WTC11 (cell line): ENCODE results near the gene SPTLC3. TPM values are rescaled to one million over a fixed set of nuclear protein-coding genes. Genes with fewer than 3 reads are reported as not detected.

Experiments
- ATAC-seq: fragments of 200-7000 bp; cut with Tn5 transposase; 2 replicates; pipeline ENCODE4 v1.10.0; 2021; ENCODE audit warnings: mild to moderate bottlenecking, moderate library complexity
- CTCF ChIA-PET: fragments of 300-600 bp; sonication (Branson Sonifier 250); formaldehyde crosslinking; loops from one replicate; lab custom pipeline; 2021; ENCODE audit warnings: antibody characterized with exemption; lab: Charles Lee
- POLR2A ChIA-PET: fragments of 350-600 bp; sonication (Branson Sonifier 250); formaldehyde crosslinking; loops from one replicate; lab custom pipeline; 2021; ENCODE audit warnings: antibody characterized with exemption; lab: Charles Lee
- DNase-seq: peaks from one replicate; pipeline ENCODE4 v3.0.0; 2021; ENCODE audit warnings: low spot score
- H3K27ac Mint-ChIP-seq: 2 replicates; pipeline ENCODE4 v1.8.0; 2021; ENCODE audit warnings: mixed read lengths
- H3K27me3 Mint-ChIP-seq: 2 replicates; pipeline ENCODE4 v1.8.0; 2021; ENCODE audit warnings: low read depth, mild to moderate bottlenecking, moderate library complexity, mixed read lengths
- H3K36me3 Mint-ChIP-seq: 2 replicates; pipeline ENCODE4 v1.8.0; 2021; ENCODE audit warnings: mixed read lengths
- H3K4me1 Mint-ChIP-seq: 2 replicates; pipeline ENCODE4 v1.8.0; 2022; ENCODE audit warnings: mixed read lengths
- H3K4me3 Mint-ChIP-seq: 2 replicates; pipeline ENCODE4 v1.8.0; 2021; ENCODE audit warnings: mild to moderate bottlenecking, moderate library complexity, mixed read lengths
- H3K9me3 Mint-ChIP-seq: 2 replicates; pipeline ENCODE4 v1.8.0; 2021; ENCODE audit warnings: mixed read lengths
- AFF4 ChIP-seq: sonication (generic); formaldehyde crosslinking; IDR thresholded peaks from 2 replicates; pipeline ENCODE4 v1.8.1; 2023; ENCODE audit warnings: mild to moderate bottlenecking, missing genetic modification reagents, borderline replicate concordance
- ATF1 ChIP-seq: sonication (generic); formaldehyde crosslinking; IDR thresholded peaks from 2 replicates; pipeline ENCODE4 v1.8.1; 2023; ENCODE audit warnings: mild to moderate bottlenecking, moderate library complexity, missing genetic modification reagents
- ATF6 ChIP-seq: sonication (generic); formaldehyde crosslinking; IDR thresholded peaks from 2 replicates; pipeline ENCODE4 v1.8.1; 2023; ENCODE audit warnings: mild to moderate bottlenecking, missing genetic modification reagents
- ELF4 ChIP-seq: sonication (generic); formaldehyde crosslinking; IDR thresholded peaks from 2 replicates; pipeline ENCODE4 v1.8.1; 2022; ENCODE audit warnings: low read depth, mild to moderate bottlenecking, moderate library complexity, missing genetic modification reagents
- GRHL2 ChIP-seq: fragments of 250-450 bp; sonication (Bioruptor Pico); IDR thresholded peaks from 2 replicates; pipeline ENCODE4 v1.8.0; 2022; ENCODE audit warnings: mild to moderate bottlenecking, moderate library complexity; ENCODE audit not compliant: insufficient replicate concordance, severe bottlenecking
- JAZF1 ChIP-seq: fragments of 250-450 bp; sonication (Bioruptor Pico); IDR thresholded peaks from 2 replicates; pipeline ENCODE4 v1.9.0; 2021; ENCODE audit warnings: moderate library complexity, mild to moderate bottlenecking, inconsistent platforms
- JUN ChIP-seq: sonication (generic); formaldehyde crosslinking; IDR thresholded peaks from 2 replicates; pipeline ENCODE4 v1.8.0; 2023; ENCODE audit warnings: mild to moderate bottlenecking, missing genetic modification reagents
- KAT7 ChIP-seq: sonication (generic); formaldehyde crosslinking; IDR thresholded peaks from 2 replicates; pipeline ENCODE4 v1.8.1; 2023; ENCODE audit warnings: missing genetic modification reagents, mild to moderate bottlenecking, borderline replicate concordance
- PRDM15 ChIP-seq: sonication (generic); formaldehyde crosslinking; IDR thresholded peaks from 2 replicates; pipeline ENCODE4 v1.8.0; 2022; ENCODE audit warnings: missing genetic modification reagents
- PREB ChIP-seq: sonication (generic); formaldehyde crosslinking; IDR thresholded peaks from 2 replicates; pipeline ENCODE4 v1.8.1; 2022; ENCODE audit warnings: mild to moderate bottlenecking, missing genetic modification reagents, moderate library complexity, borderline replicate concordance
- SOX15 ChIP-seq: fragments of 250-450 bp; sonication (Bioruptor Pico); IDR thresholded peaks from 2 replicates; pipeline ENCODE4 v1.9.0; 2021; ENCODE audit warnings: mild to moderate bottlenecking
- TEAD4 ChIP-seq: sonication (generic); formaldehyde crosslinking; IDR thresholded peaks from 2 replicates; pipeline ENCODE4 v1.8.0; 2022; ENCODE audit warnings: mild to moderate bottlenecking, missing genetic modification reagents
- TP53 ChIP-seq: sonication (generic); formaldehyde crosslinking; IDR thresholded peaks from 2 replicates; pipeline ENCODE4 v1.8.1; 2023; ENCODE audit warnings: mild to moderate bottlenecking, missing genetic modification reagents
- ZNF281 ChIP-seq: sonication (generic); formaldehyde crosslinking; IDR thresholded peaks from 2 replicates; pipeline ENCODE4 v1.8.0; 2023; ENCODE audit warnings: mild to moderate bottlenecking, missing genetic modification reagents
- ZNF317 ChIP-seq: sonication (generic); formaldehyde crosslinking; IDR thresholded peaks from 2 replicates; pipeline ENCODE4 v1.8.1; 2023; ENCODE audit warnings: low read depth, mild to moderate bottlenecking, moderate library complexity, missing genetic modification reagents, borderline replicate concordance
- ZSCAN18 ChIP-seq: fragments of 250-450 bp; sonication (Bioruptor Pico); IDR thresholded peaks from 2 replicates; pipeline ENCODE4 v2.1.2; 2022; ENCODE audit warnings: mild to moderate bottlenecking, moderate library complexity
- total RNA-seq: library from RNA; stranded (reverse); gene quantifications from 3 replicates; pipeline ENCODE4 v1.2.3, GENCODE V29; 2021

The SPTLC3 gene
- total RNA-seq, 1 experiment from 2014 or later, result 0.13 TPM

- TF ChIP-seq AFF4 (CRISPR knock-in tag) (no peak), KAT7 (CRISPR knock-in tag) (no peak), SOX15 (CRISPR knock-in tag) (no peak), ZNF317 (CRISPR knock-in tag) (no peak)
Observed at GRCh38 chr20:13121840-13122515, 113.2 kb downstream of the SPTLC3 start (continued).

- ChIA-PET CTCF (interaction anchor here (0.9 kb wide), 1 partner anchor 155 kb away, joined by 3 read pairs; no protein-coding TSS in a partner anchor), POLR2A (no interaction called here)
- Mint-ChIP-seq H3K27me3 (no peaks in the 10 kb centered on the region; the same call in 1 of the 2 replicates), H3K27ac (no peak overlapping the region), H3K9me3 (peaks cover 8% of the 10 kb centered on the region), H3K4me1 (0 out of 2 replicates have a peak, but pooled peaks cover 3% of the 10 kb centered on the region), H3K4me3 (no peak overlapping the region), H3K36me3 (no peaks in the 10 kb centered on the region)
- DNase-seq (no peak), ATAC-seq (no peak)
- TF ChIP-seq TP53 (CRISPR knock-in tag), result no peak
- no peak for TF ChIP-seq ATF6 (CRISPR knock-in tag)
- TF ChIP-seq JAZF1 (CRISPR knock-in tag), result no peak
- TF ChIP-seq PRDM15 (CRISPR knock-in tag), result no peak
- no peak for TF ChIP-seq GRHL2 (CRISPR knock-in tag)
- no peak for TF ChIP-seq ELF4 (CRISPR knock-in tag)
- TF ChIP-seq JUN (CRISPR knock-in tag), result no peak
- no peak for TF ChIP-seq ZSCAN18
- no peak for TF ChIP-seq TEAD4 (CRISPR knock-in tag)
- no peak for TF ChIP-seq PREB
- TF ChIP-seq ATF1 (CRISPR knock-in tag), result no peak
- no peak for TF ChIP-seq ZNF281 (CRISPR knock-in tag)
Observed at GRCh38 chr20:13125486-13125885, 116.7 kb downstream of the SPTLC3 start.
